ENCODE measurements around the gene LHPP. TPM values are rescaled to one million over a fixed set of nuclear protein-coding genes. Genes with fewer than 3 reads are reported as not detected.

LHPP gene
- polyA plus RNA-seq, 2 of the 4 experiments (the other 2 are of a cell fraction) = 14.4 to 18.6 TPM

DNA sequence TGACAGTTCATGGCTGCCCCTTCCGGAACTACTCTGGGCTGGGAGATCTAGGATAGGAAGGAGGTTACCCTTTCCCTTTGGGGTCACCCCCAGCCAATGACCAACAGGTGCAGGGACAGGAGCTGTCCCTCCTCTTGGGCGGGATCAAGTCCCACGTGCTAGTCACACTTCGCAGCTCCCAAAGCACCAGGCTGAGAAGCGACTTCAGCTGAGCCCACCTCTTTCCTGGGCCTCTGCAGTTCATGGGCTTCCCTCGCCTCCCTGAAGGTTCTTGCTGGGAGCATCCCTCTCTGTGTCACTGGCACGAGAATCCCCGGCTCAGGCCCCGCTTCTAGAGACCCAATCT is 167.0 kb downstream of the LHPP start:
- Histone ChIP-seq H3K4me2 (no peak overlapping the region), H3K4me3 (no peak overlapping the region), H3K9me3 (no peaks in the 10 kb centered on the region), H3K4me1 (peaks cover 10% of the 10 kb centered on the region; the same call in 2 of the 3 replicates), H3K27ac (no peak overlapping the region)
- FAIRE-seq = no peak
- WGBS (ENCODE audit: missing lambda C conversion rate) = 85% methylated on average over 9 of the region's 9 CpGs
- ATAC-seq = no peak
- DNase-seq (ENCODE audit: low read depth in 1 of 2, low spot score in 1 of 2) = no peak
- ChIA-PET POLR2A (no interaction called here), CTCF (interaction anchor here (1.5 kb wide), 1 partner anchor 113 kb away, joined by 5 read pairs; no protein-coding TSS in a partner anchor)
- TF ChIP-seq PHF8 (IDR thresholded peaks at IDR 0.05; ENCODE audit: borderline replicate concordance, low read depth) (no peak), RFX5 (IDR thresholded peaks at IDR 0.05) (no peak), KDM5A (IDR thresholded peaks at IDR 0.05) (no peak), CHD2 (IDR thresholded peaks at IDR 0.05; ENCODE audit: low read length, partially characterized antibody) (no peak)
- TF ChIP-seq, protein P1, sequence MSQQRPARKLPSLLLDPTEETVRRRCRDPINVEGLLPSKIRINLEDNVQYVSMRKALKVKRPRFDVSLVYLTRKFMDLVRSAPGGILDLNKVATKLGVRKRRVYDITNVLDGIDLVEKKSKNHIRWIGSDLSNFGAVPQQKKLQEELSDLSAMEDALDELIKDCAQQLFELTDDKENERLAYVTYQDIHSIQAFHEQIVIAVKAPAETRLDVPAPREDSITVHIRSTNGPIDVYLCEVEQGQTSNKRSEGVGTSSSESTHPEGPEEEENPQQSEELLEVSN (IDR thresholded peaks at IDR 0.05; ENCODE audit: borderline replicate concordance, low read depth) = no peak
- TF ChIP-seq, protein P2, sequence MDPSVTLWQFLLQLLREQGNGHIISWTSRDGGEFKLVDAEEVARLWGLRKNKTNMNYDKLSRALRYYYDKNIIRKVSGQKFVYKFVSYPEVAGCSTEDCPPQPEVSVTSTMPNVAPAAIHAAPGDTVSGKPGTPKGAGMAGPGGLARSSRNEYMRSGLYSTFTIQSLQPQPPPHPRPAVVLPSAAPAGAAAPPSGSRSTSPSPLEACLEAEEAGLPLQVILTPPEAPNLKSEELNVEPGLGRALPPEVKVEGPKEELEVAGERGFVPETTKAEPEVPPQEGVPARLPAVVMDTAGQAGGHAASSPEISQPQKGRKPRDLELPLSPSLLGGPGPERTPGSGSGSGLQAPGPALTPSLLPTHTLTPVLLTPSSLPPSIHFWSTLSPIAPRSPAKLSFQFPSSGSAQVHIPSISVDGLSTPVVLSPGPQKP (IDR thresholded peaks at IDR 0.05; ENCODE audit: low read depth, low read length) = no peak

DNA sequence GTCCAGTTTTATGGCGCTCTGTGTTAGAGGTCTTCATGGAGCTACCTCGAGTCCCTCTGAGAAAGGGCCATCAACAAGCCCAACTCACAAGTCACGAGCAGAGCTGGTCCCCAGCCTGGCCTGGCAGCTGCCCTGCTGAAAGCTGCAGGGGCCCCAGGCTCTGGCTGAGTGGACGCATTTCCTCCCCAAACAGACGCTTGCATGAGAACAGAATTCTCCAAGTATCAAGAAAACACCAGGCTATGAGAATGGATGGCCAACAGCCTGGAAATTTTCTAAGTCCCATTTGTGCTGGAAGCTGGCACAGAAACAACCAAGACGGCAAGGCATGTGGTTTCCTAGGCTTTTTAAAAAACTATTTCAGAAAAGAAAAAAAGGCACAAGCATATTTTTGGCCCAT is 167.8 kb downstream of the LHPP start:
- CTCF ChIA-PET = no interaction called here

DNA sequence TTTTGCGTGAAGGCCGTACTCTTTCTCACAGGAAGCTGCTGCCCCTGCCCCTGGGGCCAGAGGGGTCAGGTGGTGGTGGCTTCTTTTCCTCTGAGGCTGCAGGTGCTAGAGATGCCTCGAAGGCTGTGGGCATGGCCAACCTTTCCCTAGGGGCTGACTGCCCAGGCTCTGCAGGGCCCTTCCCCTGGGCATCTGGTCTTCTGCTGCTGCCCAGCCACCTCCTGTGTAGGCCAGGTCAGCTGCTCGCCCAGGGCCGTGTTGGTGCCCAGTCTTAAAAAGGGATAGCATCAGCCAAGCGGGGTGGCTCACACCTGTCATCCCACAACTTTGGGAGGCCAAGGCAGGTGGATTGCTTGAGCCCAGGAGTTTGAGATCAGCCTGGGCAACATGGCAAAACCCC is 168.2 kb downstream of the LHPP start:
- Histone ChIP-seq H3K4me2 (no peak overlapping the region), H3K9me3 (no peaks in the 10 kb centered on the region), H3K4me3 (no peak overlapping the region), H3K4me1 (peaks cover 10% of the 10 kb centered on the region; the same call in 2 of the 3 replicates), H3K27ac (no peak overlapping the region)
- no peak for DNase-seq (ENCODE audit: low read depth in 1 of 2, low spot score in 1 of 2)
- TF ChIP-seq, protein P3, sequence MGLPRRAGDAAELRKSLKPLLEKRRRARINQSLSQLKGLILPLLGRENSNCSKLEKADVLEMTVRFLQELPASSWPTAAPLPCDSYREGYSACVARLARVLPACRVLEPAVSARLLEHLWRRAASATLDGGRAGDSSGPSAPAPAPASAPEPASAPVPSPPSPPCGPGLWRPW (IDR thresholded peaks at IDR 0.05) = no peak
- TF ChIP-seq CHD2 (IDR thresholded peaks at IDR 0.05; ENCODE audit: low read length, partially characterized antibody) (no peak), HDAC2 (IDR thresholded peaks at IDR 0.05) (no peak), NFE2L2 (conservative IDR thresholded peaks at IDR 0.05; ENCODE audit: low read length) (no peak), JUN (IDR thresholded peaks at IDR 0.05) (no peak), TP53 (CRISPR knock-in tag; IDR thresholded peaks at IDR 0.05) (no peak), RNF2 (IDR thresholded peaks at IDR 0.05; ENCODE audit: borderline replicate concordance, low read depth) (no peak)
- TF ChIP-seq, protein P4, sequence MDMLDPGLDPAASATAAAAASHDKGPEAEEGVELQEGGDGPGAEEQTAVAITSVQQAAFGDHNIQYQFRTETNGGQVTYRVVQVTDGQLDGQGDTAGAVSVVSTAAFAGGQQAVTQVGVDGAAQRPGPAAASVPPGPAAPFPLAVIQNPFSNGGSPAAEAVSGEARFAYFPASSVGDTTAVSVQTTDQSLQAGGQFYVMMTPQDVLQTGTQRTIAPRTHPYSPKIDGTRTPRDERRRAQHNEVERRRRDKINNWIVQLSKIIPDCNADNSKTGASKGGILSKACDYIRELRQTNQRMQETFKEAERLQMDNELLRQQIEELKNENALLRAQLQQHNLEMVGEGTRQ (IDR thresholded peaks at IDR 0.05) = no peak
- TF ChIP-seq, protein P2 (IDR thresholded peaks at IDR 0.05; ENCODE audit: low read depth, low read length) = no peak
- CTCF ChIA-PET = no interaction called here
- WGBS (ENCODE audit: missing lambda C conversion rate) = 91% methylated on average over 6 of the region's 6 CpGs
- ATAC-seq = no peak
- no peak for FAIRE-seq
- POLR2A ChIA-PET = no interaction called here

More for the DNA sequence above, 167.8 kb downstream of the LHPP start:
- FAIRE-seq (no peak), ATAC-seq (no peak), DNase-seq (ENCODE audit: low read depth in 1 of 2, low spot score in 1 of 2) (no peak)
- no peaks in the 10 kb centered on the region for H3K9me3 ChIP-seq
- WGBS (ENCODE audit: missing lambda C conversion rate) = 85% methylated on average over 5 of the region's 6 CpGs
- TF ChIP-seq NPAS2 (CRISPR knock-in tag; IDR thresholded peaks at IDR 0.05; ENCODE audit: borderline replicate concordance) = no peak
- no peak for TF ChIP-seq POLR2A (IDR thresholded peaks at IDR 0.05; ENCODE audit: low read length)
- no peak for TF ChIP-seq MAFK (IDR thresholded peaks at IDR 0.05; ENCODE audit: partially characterized antibody)
- TF ChIP-seq BHLHE40 (IDR thresholded peaks at IDR 0.05; ENCODE audit: low read depth, low read length) = no peak
- no peak for TF ChIP-seq MYC (IDR thresholded peaks at IDR 0.05; ENCODE audit: borderline replicate concordance, low read length)
- TF ChIP-seq FOXS1 (CRISPR knock-in tag; IDR thresholded peaks at IDR 0.05) = no peak
- TF ChIP-seq, protein P2 (IDR thresholded peaks at IDR 0.05; ENCODE audit: low read depth, low read length) = no peak
- TF ChIP-seq, protein P5, sequence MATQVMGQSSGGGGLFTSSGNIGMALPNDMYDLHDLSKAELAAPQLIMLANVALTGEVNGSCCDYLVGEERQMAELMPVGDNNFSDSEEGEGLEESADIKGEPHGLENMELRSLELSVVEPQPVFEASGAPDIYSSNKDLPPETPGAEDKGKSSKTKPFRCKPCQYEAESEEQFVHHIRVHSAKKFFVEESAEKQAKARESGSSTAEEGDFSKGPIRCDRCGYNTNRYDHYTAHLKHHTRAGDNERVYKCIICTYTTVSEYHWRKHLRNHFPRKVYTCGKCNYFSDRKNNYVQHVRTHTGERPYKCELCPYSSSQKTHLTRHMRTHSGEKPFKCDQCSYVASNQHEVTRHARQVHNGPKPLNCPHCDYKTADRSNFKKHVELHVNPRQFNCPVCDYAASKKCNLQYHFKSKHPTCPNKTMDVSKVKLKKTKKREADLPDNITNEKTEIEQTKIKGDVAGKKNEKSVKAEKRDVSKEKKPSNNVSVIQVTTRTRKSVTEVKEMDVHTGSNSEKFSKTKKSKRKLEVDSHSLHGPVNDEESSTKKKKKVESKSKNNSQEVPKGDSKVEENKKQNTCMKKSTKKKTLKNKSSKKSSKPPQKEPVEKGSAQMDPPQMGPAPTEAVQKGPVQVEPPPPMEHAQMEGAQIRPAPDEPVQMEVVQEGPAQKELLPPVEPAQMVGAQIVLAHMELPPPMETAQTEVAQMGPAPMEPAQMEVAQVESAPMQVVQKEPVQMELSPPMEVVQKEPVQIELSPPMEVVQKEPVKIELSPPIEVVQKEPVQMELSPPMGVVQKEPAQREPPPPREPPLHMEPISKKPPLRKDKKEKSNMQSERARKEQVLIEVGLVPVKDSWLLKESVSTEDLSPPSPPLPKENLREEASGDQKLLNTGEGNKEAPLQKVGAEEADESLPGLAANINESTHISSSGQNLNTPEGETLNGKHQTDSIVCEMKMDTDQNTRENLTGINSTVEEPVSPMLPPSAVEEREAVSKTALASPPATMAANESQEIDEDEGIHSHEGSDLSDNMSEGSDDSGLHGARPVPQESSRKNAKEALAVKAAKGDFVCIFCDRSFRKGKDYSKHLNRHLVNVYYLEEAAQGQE (IDR thresholded peaks at IDR 0.05) = no peak
- TF ChIP-seq JUNB (IDR thresholded peaks at IDR 0.05) = no peak
- no peak for TF ChIP-seq RAD21 (conservative IDR thresholded peaks at IDR 0.05 in 1 of 2, IDR thresholded peaks at IDR 0.05 in 1 of 2)
- no peak overlapping the region for H3K4me2 ChIP-seq
- POLR2A ChIA-PET = no interaction called here
- H3K4me3 ChIP-seq = no peak overlapping the region
- H3K27ac ChIP-seq = no peak overlapping the region
- peaks cover 10% of the 10 kb centered on the region; the same call in 2 of the 3 replicates for H3K4me1 ChIP-seq
